Embryonic facial prominence (tissue), 1 donor: Measurements from ENCODE around the gene IER3.
"Not testable (repeated sequence)": the region's sequence is repeated elsewhere in the genome, so short reads cannot be mapped to it uniquely, and the experiment has no call there.

ENCODE experiments used
- DNase-seq: peaks from one replicate; pipeline ENCODE4 v3.0.0-alpha.2; 2016; ENCODE audit errors: extremely low spot score

IER3 gene

DNA sequence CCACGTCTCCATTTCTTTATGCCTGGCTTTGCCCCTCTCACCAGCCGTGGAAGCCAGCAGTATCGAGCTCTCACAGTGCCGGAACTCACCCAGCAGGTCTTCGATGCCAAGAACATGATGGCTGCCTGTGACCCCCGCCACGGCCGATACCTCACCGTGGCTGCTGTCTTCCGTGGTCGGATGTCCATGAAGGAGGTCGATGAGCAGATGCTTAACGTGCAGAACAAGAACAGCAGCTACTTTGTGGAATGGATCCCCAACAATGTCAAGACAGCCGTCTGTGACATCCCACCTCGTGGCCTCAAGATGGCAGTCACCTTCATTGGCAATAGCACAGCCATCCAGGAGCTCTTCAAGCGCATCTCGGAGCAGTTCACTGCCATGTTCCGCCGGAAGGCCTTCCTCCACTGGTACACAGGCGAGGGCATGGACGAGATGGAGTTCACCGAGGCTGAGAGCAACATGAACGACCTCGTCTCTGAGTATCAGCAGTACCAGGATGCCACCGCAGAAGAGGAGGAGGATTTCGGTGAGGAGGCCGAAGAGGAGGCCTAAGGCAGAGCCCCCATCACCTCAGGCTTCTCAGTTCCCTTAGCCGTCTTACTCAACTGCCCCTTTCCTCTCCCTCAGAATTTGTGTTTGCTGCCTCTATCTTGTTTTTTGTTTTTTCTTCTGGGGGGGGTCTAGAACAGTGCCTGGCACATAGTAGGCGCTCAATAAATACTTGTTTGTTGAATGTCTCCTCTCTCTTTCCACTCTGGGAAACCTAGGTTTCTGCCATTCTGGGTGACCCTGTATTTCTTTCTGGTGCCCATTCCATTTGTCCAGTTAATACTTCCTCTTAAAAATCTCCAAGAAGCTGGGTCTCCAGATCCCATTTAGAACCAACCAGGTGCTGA lies 20.3 kb downstream of the IER3 start:
- DNase-seq, result not testable (repeated sequence)

GRCh38 chr6:30723159-30723842 lies 21.0 kb downstream of the IER3 start:
- DNase-seq, result not testable (repeated sequence)

- no peak for DNase-seq
Observed at GRCh38 chr6:30722280-30723112, 21.9 kb downstream of the IER3 start.

GRCh38 chr6:30722025-30722279 lies 22.4 kb downstream of the IER3 start:
- not testable (repeated sequence) for DNase-seq

GRCh38 chr6:30721198-30722024 lies 22.9 kb downstream of the IER3 start:
- peak; percentile 87 for DNase-seq

DNA sequence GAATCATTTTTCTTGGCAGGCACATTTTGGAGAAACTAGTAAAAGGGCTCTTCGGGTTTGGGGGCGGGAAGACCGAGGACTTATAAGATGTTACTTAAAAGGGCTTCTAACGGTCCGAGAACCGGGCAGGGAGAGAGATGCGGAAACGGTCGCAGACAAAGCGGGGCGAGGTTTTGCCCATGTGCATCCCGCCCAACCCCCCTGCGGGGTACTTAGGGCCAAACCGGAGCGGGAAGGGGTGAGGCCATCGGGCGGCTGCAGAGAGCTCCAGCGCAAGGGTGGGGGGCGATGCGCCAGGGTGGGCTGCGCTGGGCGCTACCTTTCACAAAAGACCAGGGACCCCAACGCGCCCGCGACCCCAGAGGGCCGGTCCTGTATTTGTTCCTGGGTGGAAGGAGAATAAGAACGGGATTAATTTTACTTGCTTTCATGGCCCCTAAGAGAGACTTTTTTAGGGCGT lies 23.6 kb downstream of the IER3 start:
- DNase-seq, result no peak

GRCh38 chr6:30719791-30720737 lies 24.3 kb downstream of the IER3 start, which contains the start of gene TUBB:
Gene TUBB (plus strand): TSS chr6:30720352. CDS start chr6:30720507, 155 bp downstream.
- DNase-seq, result peak; percentile 97

- no peak for DNase-seq
Observed at GRCh38 chr6:30719356-30719755, 25.0 kb downstream of the IER3 start.

DNA sequence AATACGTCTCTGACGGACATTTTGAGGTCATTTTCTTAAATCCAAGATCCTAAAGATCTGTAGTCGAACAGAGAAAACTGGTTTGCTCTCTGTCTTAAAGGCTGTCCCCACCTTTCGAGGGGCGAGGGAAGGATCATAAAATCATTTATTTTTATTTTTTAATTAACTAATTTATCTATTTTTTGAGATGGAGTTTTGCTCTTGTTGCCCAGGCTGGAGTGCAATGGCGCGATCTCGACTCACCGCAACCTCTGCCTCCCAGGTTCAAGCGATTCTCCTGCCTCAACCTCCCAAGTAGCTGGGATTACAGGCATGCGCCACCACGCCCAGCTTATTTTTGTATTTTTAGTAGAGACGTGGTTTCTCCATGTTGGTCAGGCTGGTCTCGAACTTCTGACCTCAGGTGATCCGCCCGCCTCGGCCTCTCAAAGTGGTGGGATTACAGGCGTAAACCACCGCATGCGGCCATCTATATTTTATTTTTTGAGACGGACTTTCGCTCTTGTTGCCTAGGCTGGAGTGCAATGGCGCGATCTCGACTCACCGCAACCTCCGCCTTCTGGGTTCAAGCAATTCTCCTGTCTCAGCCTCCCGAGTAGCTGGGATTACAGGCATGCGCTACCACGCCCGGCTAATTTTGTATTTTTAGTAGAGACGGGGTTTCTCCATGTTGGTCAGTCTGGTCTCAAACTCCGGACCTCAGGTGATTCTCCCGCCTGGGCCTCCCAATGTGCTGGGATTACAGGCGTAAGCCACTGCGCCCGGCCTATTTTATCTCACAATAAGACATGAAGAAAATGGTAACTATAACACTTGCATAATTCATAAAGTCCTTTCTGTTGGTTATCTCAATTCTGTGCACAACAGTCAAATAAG lies 26.3 kb downstream of the IER3 start:
- not testable (repeated sequence) for DNase-seq

GRCh38 chr6:30717129-30717844 lies 27.1 kb downstream of the IER3 start, which contains the start of gene MDC1:
Gene MDC1 (minus strand): TSS chr6:30717281. CDS start chr6:30715175, 2,106 bp downstream.
- peak; percentile 98 for DNase-seq

GRCh38 chr6:30716879-30717128 lies 27.5 kb downstream of the IER3 start:
- DNase-seq, result no peak

- no peak for DNase-seq
Observed at GRCh38 chr6:30714263-30714662, 30.1 kb downstream of the IER3 start.

GRCh38 chr6:30712441-30712945 lies 31.9 kb downstream of the IER3 start:
- DNase-seq, result no peak

- DNase-seq, result no peak
Observed at GRCh38 chr6:30711758-30712380, 32.5 kb downstream of the IER3 start.

- no peak for DNase-seq
Observed at GRCh38 chr6:30709101-30709868, 35.1 kb downstream of the IER3 start.

DNA sequence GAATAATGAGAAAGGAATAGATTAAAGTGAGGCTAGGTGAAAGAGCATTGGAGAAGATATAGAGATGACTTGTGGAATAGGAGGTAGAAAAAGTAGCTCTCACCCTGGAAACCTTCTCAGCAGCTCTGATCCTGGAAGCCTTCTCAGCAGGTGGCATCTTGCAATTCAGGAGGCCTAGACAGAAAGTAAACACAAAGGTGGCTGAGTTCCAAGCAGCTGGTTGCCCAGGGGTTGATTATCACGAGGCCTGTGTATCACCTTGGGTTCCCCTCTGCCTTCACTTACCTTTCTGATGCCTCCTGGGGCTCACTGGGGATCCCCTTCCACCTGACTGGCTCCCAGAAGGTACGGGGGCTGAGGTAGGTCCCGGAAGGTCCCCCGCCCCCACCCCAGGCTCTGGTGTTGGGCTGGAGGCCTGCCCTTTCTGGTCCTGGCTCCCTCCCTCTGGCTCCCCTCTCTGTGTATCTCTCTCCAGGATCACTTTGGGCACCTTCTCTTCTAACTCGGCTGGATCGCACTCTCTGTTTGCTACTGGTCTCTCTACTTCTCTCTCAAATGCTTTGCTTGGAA lies 37.0 kb downstream of the IER3 start:
- no peak for DNase-seq

DNA sequence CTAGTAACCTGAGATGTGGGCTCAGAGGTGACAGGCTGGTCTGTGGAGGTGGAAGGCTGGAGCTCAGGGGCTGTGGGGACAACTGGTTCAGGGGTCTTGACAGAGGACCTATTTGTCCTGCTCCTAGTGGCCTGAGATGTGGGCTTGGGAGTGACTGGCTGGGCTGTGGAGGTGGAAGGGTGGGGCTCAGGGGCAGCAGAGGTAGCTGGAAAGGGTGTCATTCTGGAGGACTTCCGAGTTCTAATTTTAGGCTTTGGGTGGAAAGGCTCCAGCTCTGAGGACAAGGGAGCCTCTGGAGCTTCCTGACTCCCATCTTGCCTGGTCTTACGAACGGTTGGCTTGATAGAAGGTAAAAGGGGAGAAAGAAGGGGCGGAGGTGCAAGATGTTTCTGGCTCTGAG lies 38.7 kb downstream of the IER3 start:
- no peak for DNase-seq
